ENCODE data around the gene MS4A15.

- TF ChIP-seq CTCF (IDR thresholded peaks at IDR 0.05) (no peak), POLR2A (IDR thresholded peaks at IDR 0.05) (no peak)
Measured at GRCh38 chr11:60706931-60707330, 49.7 kb upstream of the MS4A15 start.
